HepG2 (cell line): ENCODE results near the gene NAXD. TPM values are rescaled to one million over a fixed set of nuclear protein-coding genes. Genes with fewer than 3 reads are reported as not detected.

Experiments used
- ATAC-seq: fragments of 200-7000 bp; cut with Tn5 transposase; 3 replicates; pipeline ENCODE4 v1.9.1; 2020; ENCODE audit warnings: mild to moderate bottlenecking, moderate library complexity
- BruUV-seq: library from RNA; stranded (reverse); fragments of 400-500 nt; replicated peaks from 2 replicates; lab custom pipeline; 2021; lab: Mats Ljungman, UMichigan
- CTCF ChIA-PET: fragments of 300-600 bp; formaldehyde crosslinking; extraction: SDS; loops from one replicate; lab custom pipeline; 2021; ENCODE audit warnings: low total read pairs, inconsistent platforms, low intra/inter-chr PET ratio; lab: Yijun Ruan, JAX
- POLR2A ChIA-PET: fragments of 350-600 bp; sonication (Branson Sonifier 250); formaldehyde crosslinking; loops from one replicate; lab custom pipeline; 2020; ENCODE audit warnings: antibody characterized with exemption, inconsistent platforms; lab: Yijun Ruan, JAX
- DNase-seq: peaks from one replicate; pipeline ENCODE4 v3.0.0-alpha.2; 2015; ENCODE audit warnings: low spot score
- FAIRE-seq: peaks from 3 replicates; lab custom pipeline; 2011; peaks lifted over from hg19 to GRCh38; lab: Jason Lieb, UNC
- H2AFZ ChIP-seq: one replicate; pipeline ENCODE4 v1.6.1; 2011; ENCODE audit warnings: low read length, inconsistent platforms
- H3K27ac ChIP-seq: fragments of 300-600 bp; 3 replicates; pipeline ENCODE4 v1.8.0; 2011; ENCODE audit warnings: mixed run types, mild to moderate bottlenecking, mixed read lengths, low read length, inconsistent platforms; ENCODE audit not compliant: insufficient read depth; ENCODE audit errors: extremely low read length
- H3K27me3 ChIP-seq, 2 experiments: fragments of 200-600 bp in 1 of 2; 2 replicates in 1 of 2; 3 replicates in 1 of 2; pipeline versions ENCODE4 v1.6.0 to v1.8.0; 2011; ENCODE audit warnings: low read length in 2 of 2, mild to moderate bottlenecking in 2 of 2, moderate library complexity in 2 of 2, inconsistent platforms in 1 of 2; ENCODE audit not compliant: insufficient read depth in 2 of 2, control insufficient read depth in 1 of 2
- H3K36me3 ChIP-seq, 2 experiments: fragments of 200-600 bp in 1 of 2; replicated peaks in 1 of 2; 2 replicates in 1 of 2; 3 replicates in 1 of 2; pipeline versions ENCODE4 v1.5.1 to v1.8.0; 2011; ENCODE audit warnings: low read length in 2 of 2, inconsistent platforms in 1 of 2; ENCODE audit not compliant: insufficient read depth in 2 of 2, control insufficient read depth in 1 of 2
- H3K4me1 ChIP-seq: 2 replicates; pipeline ENCODE4 v1.5.1; 2012; ENCODE audit warnings: low read length, inconsistent platforms; ENCODE audit not compliant: insufficient read depth
- H3K4me2 ChIP-seq: 2 replicates; pipeline ENCODE4 v1.6.0; 2011; ENCODE audit warnings: low read depth, low read length, inconsistent platforms
- H3K4me3 ChIP-seq, 3 experiments: fragments of 200-600 bp in 1 of 3; sonication (generic), shearing (Covaris generic) in 1 of 3; replicated peaks in 1 of 3; 2 replicates each; pipeline ENCODE4 v1.5.1; 2011 to 2016; ENCODE audit warnings: low read length in 3 of 3, inconsistent platforms in 2 of 3, low read depth in 2 of 3, mild to moderate bottlenecking in 2 of 3, control low read depth in 1 of 3, mixed read lengths in 1 of 3; ENCODE audit not compliant: insufficient read depth in 1 of 3
- H3K79me2 ChIP-seq: one replicate; pipeline ENCODE4 v1.6.1; 2011; ENCODE audit warnings: low read length, inconsistent platforms; ENCODE audit not compliant: insufficient read depth
- H3K9ac ChIP-seq: 2 replicates; pipeline ENCODE4 v1.6.0; 2011; ENCODE audit warnings: mild to moderate bottlenecking, low read depth, low read length, inconsistent platforms; ENCODE audit not compliant: insufficient read depth
- H3K9me3 ChIP-seq: 2 replicates; pipeline ENCODE4 v1.5.1; 2012; ENCODE audit warnings: mild to moderate bottlenecking, low read length
- H4K20me1 ChIP-seq: 2 replicates; pipeline ENCODE4 v1.6.0; 2011; ENCODE audit warnings: inconsistent platforms, mild to moderate bottlenecking, low read length, moderate library complexity; ENCODE audit not compliant: insufficient read depth
- EP300 ChIP-seq, 3 experiments: sonication (generic) in 1 of 3; formaldehyde crosslinking in 1 of 3; IDR thresholded peaks; 2 replicates each; pipeline versions ENCODE4 v1.5.1 to v1.6.1; 2011 to 2020; ENCODE audit warnings: low read depth in 2 of 3, low read length in 2 of 3, borderline replicate concordance in 1 of 3, improper control_type of control experiment in 1 of 3, mild to moderate bottlenecking in 1 of 3, missing genetic modification reagents in 1 of 3, moderate library complexity in 1 of 3
- HDAC6 ChIP-seq: fragments of 200-600 bp; sonication (generic); IDR thresholded peaks from 2 replicates; pipeline ENCODE4 v1.7.0; 2017; ENCODE audit warnings: mild to moderate bottlenecking, antibody characterized with exemption, low read length, low read depth
- HNRNPL ChIP-seq: fragments of 200-400 bp; formaldehyde crosslinking; IDR thresholded peaks from 2 replicates; pipeline ENCODE4 v1.6.1; 2017; ENCODE audit warnings: mild to moderate bottlenecking, low read depth, low read length
- NFATC3 ChIP-seq: sonication (generic); formaldehyde crosslinking; IDR thresholded peaks from 2 replicates; pipeline ENCODE4 v1.5.1; 2020; ENCODE audit warnings: mild to moderate bottlenecking, missing genetic modification reagents
- SMARCE1 ChIP-seq: fragments of 450-650 bp; IDR thresholded peaks from 2 replicates; pipeline ENCODE4 v1.6.1; 2017; ENCODE audit warnings: borderline replicate concordance
- SMC3 ChIP-seq: IDR thresholded peaks from 2 replicates; pipeline ENCODE4 v1.6.1; 2011; ENCODE audit warnings: low read length, improper control_type of control experiment
- SRSF9 ChIP-seq: fragments of 200-400 bp; formaldehyde crosslinking; IDR thresholded peaks from 2 replicates; pipeline ENCODE4 v1.6.1; 2018; ENCODE audit warnings: borderline replicate concordance, mild to moderate bottlenecking, low read depth, low read length; ENCODE audit not compliant: insufficient read depth, poor library complexity, severe bottlenecking
- ZSCAN9 ChIP-seq: IDR thresholded peaks from 2 replicates; pipeline ENCODE4 v1.6.1; 2016; ENCODE audit warnings: borderline replicate concordance
- WGBS: methylation state at CpG from one replicate; pipeline ENCODE4 v1.1.6; 2017; ENCODE audit warnings: low lambda C conversion rate; 5-methylcytosine and 5-hydroxymethylcytosine counted together
- in situ Hi-C: cut with HindIII; loops from 2 replicates; pipeline ENCODE4 v1.10.0; 2017; ENCODE audit warnings: low pct_unique_long_range_greater_than_20kb; ENCODE audit not compliant: extremely low pct_ligation_motif_present
- intact Hi-C: fragments of 100-400 bp; cut with micrococcal nuclease; formaldehyde crosslinking; loops from one replicate; pipeline ENCODE4 v1.10.0; 2022; ENCODE audit not compliant: unreplicated experiment
- polyA plus RNA-seq, 8 experiments: library from polyadenylated mRNA; depleted of rRNA in 3 of 8; stranded (reverse) in 7 of 8; unstranded in 1 of 8; fragments of >200 nt; fragmentation: Illumina TruSeq in 4 of 8; extraction: Trizol in 4 of 8; gene quantifications; 2 replicates each; pipeline versions ENCODE4 v1.2.1 to v1.2.3, GENCODE V29; 2011 to 2016; ENCODE audit warnings: low read depth in 4 of 8, missing spikeins in 1 of 8, mixed read lengths in 1 of 8; ENCODE audit not compliant: insufficient read depth in 1 of 8
- total RNA-seq, 5 experiments: library from RNA; depleted of rRNA; stranded (reverse); fragments of >200 nt; fragmentation: Illumina TruSeq; extraction: Trizol; gene quantifications; 2 replicates each; pipeline ENCODE4 v1.2.3, GENCODE V29; 2016; ENCODE audit warnings: low read depth in 1 of 5
- TF ChIP-seq, protein P1 (sequence below): sonication (generic); formaldehyde crosslinking; IDR thresholded peaks from 2 replicates; pipeline ENCODE4 v1.4.0; 2020; ENCODE audit warnings: missing genetic modification reagents
- TF ChIP-seq, protein P2 (sequence below): sonication (generic); formaldehyde crosslinking; conservative IDR thresholded peaks from 2 replicates; pipeline ENCODE4 v1.4.0; 2020; ENCODE audit warnings: missing genetic modification reagents
- TF ChIP-seq, protein P3 (sequence below): sonication (generic); formaldehyde crosslinking; IDR thresholded peaks from 2 replicates; pipeline ENCODE4 v1.4.0; 2020; ENCODE audit warnings: missing genetic modification reagents
- TF ChIP-seq, protein P4 (sequence below): sonication (generic); formaldehyde crosslinking; IDR thresholded peaks from 2 replicates; pipeline ENCODE4 v1.4.0; 2020; ENCODE audit warnings: mild to moderate bottlenecking, low read depth, missing genetic modification reagents

Gene NAXD
- total and polyA plus RNA-seq, 2 of the 13 experiments (the other 11 are each of a cell fraction or from before 2014, with no cell fraction given), result 19.0 to 23.2 TPM

DNA sequence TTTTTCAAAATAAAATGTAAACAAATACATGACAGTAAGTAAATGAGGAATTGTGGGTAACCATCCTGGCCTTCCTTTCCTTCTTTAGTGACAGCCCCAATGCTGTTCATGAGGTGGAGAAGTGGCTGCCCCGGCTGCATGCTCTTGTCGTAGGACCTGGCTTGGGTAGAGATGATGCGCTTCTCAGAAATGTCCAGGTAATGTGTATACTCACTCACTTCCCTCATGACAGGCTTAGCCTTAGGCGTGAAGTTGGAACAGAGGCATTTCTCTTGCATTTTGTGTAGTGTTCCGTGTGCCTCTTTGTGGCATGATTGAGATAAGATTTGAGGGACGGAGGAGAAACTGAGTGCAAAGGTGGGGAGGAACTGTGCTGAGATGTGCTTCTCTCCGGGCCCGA lies 12.0 kb downstream of the NAXD start:
- Histone ChIP-seq H3K4me2 (no peak overlapping the region), H3K9ac (no peak overlapping the region), H2AFZ (no peak overlapping the region), H3K27me3 (no peaks in the 10 kb centered on the region), H3K36me3 (peaks cover 19 to 73% of the 10 kb centered on the region in 2 experiments; a peak in 4 of 5 replicates), H3K4me3 (no peak overlapping the region), H4K20me1 (peaks cover 20% of the 10 kb centered on the region), H3K79me2 (peaks cover 85% of the 10 kb centered on the region), H3K27ac (no peak overlapping the region), H3K9me3 (no peaks in the 10 kb centered on the region), H3K4me1 (peaks cover 14% of the 10 kb centered on the region; the same call in 1 of the 2 replicates)
- no peak for DNase-seq
- no peak for FAIRE-seq
- ATAC-seq, result no peak
- 98% methylated on average over 8 of the region's 8 CpGs for WGBS
- POLR2A ChIA-PET, result no interaction called here
- intact Hi-C loops, result no loop called here
- no TSS peak for BruUV-seq
- in situ Hi-C loops, result no loop called here
- CTCF ChIA-PET, result no interaction called here
- TF ChIP-seq, protein P1, sequence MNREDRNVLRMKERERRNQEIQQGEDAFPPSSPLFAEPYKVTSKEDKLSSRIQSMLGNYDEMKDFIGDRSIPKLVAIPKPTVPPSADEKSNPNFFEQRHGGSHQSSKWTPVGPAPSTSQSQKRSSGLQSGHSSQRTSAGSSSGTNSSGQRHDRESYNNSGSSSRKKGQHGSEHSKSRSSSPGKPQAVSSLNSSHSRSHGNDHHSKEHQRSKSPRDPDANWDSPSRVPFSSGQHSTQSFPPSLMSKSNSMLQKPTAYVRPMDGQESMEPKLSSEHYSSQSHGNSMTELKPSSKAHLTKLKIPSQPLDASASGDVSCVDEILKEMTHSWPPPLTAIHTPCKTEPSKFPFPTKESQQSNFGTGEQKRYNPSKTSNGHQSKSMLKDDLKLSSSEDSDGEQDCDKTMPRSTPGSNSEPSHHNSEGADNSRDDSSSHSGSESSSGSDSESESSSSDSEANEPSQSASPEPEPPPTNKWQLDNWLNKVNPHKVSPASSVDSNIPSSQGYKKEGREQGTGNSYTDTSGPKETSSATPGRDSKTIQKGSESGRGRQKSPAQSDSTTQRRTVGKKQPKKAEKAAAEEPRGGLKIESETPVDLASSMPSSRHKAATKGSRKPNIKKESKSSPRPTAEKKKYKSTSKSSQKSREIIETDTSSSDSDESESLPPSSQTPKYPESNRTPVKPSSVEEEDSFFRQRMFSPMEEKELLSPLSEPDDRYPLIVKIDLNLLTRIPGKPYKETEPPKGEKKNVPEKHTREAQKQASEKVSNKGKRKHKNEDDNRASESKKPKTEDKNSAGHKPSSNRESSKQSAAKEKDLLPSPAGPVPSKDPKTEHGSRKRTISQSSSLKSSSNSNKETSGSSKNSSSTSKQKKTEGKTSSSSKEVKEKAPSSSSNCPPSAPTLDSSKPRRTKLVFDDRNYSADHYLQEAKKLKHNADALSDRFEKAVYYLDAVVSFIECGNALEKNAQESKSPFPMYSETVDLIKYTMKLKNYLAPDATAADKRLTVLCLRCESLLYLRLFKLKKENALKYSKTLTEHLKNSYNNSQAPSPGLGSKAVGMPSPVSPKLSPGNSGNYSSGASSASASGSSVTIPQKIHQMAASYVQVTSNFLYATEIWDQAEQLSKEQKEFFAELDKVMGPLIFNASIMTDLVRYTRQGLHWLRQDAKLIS (CRISPR knock-in tag), result no peak
- TF ChIP-seq, protein P2, sequence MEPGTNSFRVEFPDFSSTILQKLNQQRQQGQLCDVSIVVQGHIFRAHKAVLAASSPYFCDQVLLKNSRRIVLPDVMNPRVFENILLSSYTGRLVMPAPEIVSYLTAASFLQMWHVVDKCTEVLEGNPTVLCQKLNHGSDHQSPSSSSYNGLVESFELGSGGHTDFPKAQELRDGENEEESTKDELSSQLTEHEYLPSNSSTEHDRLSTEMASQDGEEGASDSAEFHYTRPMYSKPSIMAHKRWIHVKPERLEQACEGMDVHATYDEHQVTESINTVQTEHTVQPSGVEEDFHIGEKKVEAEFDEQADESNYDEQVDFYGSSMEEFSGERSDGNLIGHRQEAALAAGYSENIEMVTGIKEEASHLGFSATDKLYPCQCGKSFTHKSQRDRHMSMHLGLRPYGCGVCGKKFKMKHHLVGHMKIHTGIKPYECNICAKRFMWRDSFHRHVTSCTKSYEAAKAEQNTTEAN (CRISPR knock-in tag), result no peak
- TF ChIP-seq HNRNPL (no peak), ZSCAN9 (CRISPR knock-in tag) (no peak), NFATC3 (no peak), HDAC6 (no peak), EP300 (IDR thresholded peaks at IDR 0.05; ENCODE audit: low read depth in 2 of 2, low read length in 2 of 2) (no peak), EP300 (CRISPR knock-in tag; IDR thresholded peaks at IDR 0.05; ENCODE audit: borderline replicate concordance) (no peak), SMC3 (no peak), SMARCE1 (no peak), SRSF9 (no peak)
- TF ChIP-seq, protein P3, sequence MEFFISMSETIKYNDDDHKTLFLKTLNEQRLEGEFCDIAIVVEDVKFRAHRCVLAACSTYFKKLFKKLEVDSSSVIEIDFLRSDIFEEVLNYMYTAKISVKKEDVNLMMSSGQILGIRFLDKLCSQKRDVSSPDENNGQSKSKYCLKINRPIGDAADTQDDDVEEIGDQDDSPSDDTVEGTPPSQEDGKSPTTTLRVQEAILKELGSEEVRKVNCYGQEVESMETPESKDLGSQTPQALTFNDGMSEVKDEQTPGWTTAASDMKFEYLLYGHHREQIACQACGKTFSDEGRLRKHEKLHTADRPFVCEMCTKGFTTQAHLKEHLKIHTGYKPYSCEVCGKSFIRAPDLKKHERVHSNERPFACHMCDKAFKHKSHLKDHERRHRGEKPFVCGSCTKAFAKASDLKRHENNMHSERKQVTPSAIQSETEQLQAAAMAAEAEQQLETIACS, result no peak
- TF ChIP-seq, protein P4, sequence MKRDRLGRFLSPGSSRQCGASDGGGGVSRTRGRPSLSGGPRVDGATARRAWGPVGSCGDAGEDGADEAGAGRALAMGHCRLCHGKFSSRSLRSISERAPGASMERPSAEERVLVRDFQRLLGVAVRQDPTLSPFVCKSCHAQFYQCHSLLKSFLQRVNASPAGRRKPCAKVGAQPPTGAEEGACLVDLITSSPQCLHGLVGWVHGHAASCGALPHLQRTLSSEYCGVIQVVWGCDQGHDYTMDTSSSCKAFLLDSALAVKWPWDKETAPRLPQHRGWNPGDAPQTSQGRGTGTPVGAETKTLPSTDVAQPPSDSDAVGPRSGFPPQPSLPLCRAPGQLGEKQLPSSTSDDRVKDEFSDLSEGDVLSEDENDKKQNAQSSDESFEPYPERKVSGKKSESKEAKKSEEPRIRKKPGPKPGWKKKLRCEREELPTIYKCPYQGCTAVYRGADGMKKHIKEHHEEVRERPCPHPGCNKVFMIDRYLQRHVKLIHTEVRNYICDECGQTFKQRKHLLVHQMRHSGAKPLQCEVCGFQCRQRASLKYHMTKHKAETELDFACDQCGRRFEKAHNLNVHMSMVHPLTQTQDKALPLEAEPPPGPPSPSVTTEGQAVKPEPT (CRISPR knock-in tag), result no peak
